Measurements from ENCODE around the gene PRF1. TPM values are rescaled to one million over a fixed set of nuclear protein-coding genes. Genes with fewer than 3 reads are reported as not detected.

Gene PRF1
- total RNA-seq, 1 donor from 2014 or later: 6.2 TPM

- no peak for DNase-seq (ENCODE audit: low spot score in 2 of 2)
- no peak for TF ChIP-seq CTCF (IDR thresholded peaks at IDR 0.05)
- no peaks in the 10 kb centered on the region for H3K27me3 ChIP-seq
- H3K4me1 ChIP-seq: no peaks in the 10 kb centered on the region
- H3K27ac ChIP-seq: no peak overlapping the region
- H3K9me3 ChIP-seq: no peaks in the 10 kb centered on the region
- H3K4me3 ChIP-seq: no peak overlapping the region
- H3K36me3 ChIP-seq: peaks cover 4 to 24% of the 10 kb centered on the region in 2 donors
- intact Hi-C loops (cut with DNase I): no loop called here
Observed at GRCh38 chr10:70568781-70569495, 33.6 kb downstream of the PRF1 start.

DNA sequence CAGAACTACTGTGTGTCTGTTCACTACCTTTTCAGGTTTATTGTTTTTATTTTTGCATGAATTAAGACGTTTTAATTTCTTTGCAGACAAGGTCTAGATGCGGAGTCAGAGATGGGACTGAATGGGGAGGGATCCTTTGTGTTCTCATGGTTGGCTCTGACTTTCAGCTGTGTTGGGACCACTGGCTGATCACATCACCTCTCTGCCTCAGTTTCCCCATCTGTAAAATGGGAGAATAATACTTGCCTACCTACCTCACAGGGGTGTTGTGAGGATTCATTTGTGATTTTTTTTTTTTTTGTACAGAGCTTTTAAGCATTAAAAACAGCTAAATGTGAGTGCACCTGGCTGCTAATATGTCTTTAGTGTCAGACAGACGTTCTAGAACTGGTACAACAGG is 34.4 kb downstream of the PRF1 start:
- Histone ChIP-seq H3K4me1 (no peaks in the 10 kb centered on the region), H3K4me3 (no peak overlapping the region), H3K9me3 (no peaks in the 10 kb centered on the region), H3K27ac (no peak overlapping the region), H3K36me3 (peaks cover 4 to 24% of the 10 kb centered on the region in 2 donors), H3K27me3 (no peaks in the 10 kb centered on the region)
- no peak for TF ChIP-seq CTCF (IDR thresholded peaks at IDR 0.05)
- intact Hi-C loops (cut with DNase I): no loop called here
- DNase-seq (ENCODE audit: low spot score in 2 of 2): no peak

- intact Hi-C loops (cut with DNase I): no loop called here
- no peak for TF ChIP-seq CTCF (IDR thresholded peaks at IDR 0.05)
- Histone ChIP-seq H3K9me3 (no peaks in the 10 kb centered on the region), H3K27ac (no peak overlapping the region), H3K4me1 (no peaks in the 10 kb centered on the region), H3K36me3 (peaks cover 4 to 24% of the 10 kb centered on the region in 2 donors), H3K27me3 (no peaks in the 10 kb centered on the region), H3K4me3 (no peak overlapping the region)
- no peak for DNase-seq (ENCODE audit: low spot score in 2 of 2)
Observed at GRCh38 chr10:70567603-70568002, 34.9 kb downstream of the PRF1 start.

GRCh38 chr10:70566515-70567290 is 35.8 kb downstream of the PRF1 start:
- Histone ChIP-seq H3K27ac (no peak overlapping the region), H3K4me1 (no peaks in the 10 kb centered on the region), H3K4me3 (no peak overlapping the region), H3K36me3 (peaks cover 4 to 24% of the 10 kb centered on the region in 2 donors), H3K9me3 (no peaks in the 10 kb centered on the region), H3K27me3 (no peaks in the 10 kb centered on the region)
- no peak for TF ChIP-seq CTCF (IDR thresholded peaks at IDR 0.05)
- intact Hi-C loops (cut with DNase I): no loop called here
- no peak for DNase-seq (ENCODE audit: low spot score in 2 of 2)

- no peak for DNase-seq (ENCODE audit: low spot score in 2 of 2)
- H3K36me3 ChIP-seq: peaks cover 4 to 20% of the 10 kb centered on the region in 2 donors
Observed at GRCh38 chr10:70565556-70566514, 36.7 kb downstream of the PRF1 start.

More at GRCh38 chr10:70565556-70566514, 36.7 kb downstream of the PRF1 start:
- no peaks in the 10 kb centered on the region for H3K9me3 ChIP-seq
- no peak for TF ChIP-seq CTCF (IDR thresholded peaks at IDR 0.05)
- intact Hi-C loops (cut with DNase I): no loop called here
- no peaks in the 10 kb centered on the region for H3K4me1 ChIP-seq
- no peak overlapping the region for H3K4me3 ChIP-seq
- H3K27ac ChIP-seq: no peak overlapping the region
- H3K27me3 ChIP-seq: no peaks in the 10 kb centered on the region
